Liver (tissue), 9 donors: Measurements from ENCODE around the gene TMEM175. TPM values are rescaled to one million over a fixed set of nuclear protein-coding genes. Genes with fewer than 3 reads are reported as not detected.

Source experiments
- DNase-seq: peaks from one replicate; pipeline ENCODE4 v3.0.0-alpha.2; 2017; ENCODE audit warnings: low spot score
- H3K27ac ChIP-seq, 2 donors: one replicate each; pipeline ENCODE4 v1.7.0; 2013; ENCODE audit warnings: inconsistent platforms in 2 of 2, low read length in 2 of 2, control low read depth in 1 of 2, low read depth in 1 of 2, mild to moderate bottlenecking in 1 of 2
- H3K27me3 ChIP-seq, 4 donors: one replicate each; pipeline versions ENCODE4 v1.6.1 to v1.7.0; 2013; ENCODE audit warnings: low read length in 3 of 4, inconsistent platforms in 1 of 4, mild to moderate bottlenecking in 1 of 4, moderate library complexity in 1 of 4; ENCODE audit not compliant: control insufficient read depth in 4 of 4, insufficient read depth in 4 of 4
- H3K36me3 ChIP-seq, 4 donors: one replicate each; pipeline versions ENCODE4 v1.6.1 to v1.7.0; 2013; ENCODE audit warnings: low read length in 3 of 4, mild to moderate bottlenecking in 3 of 4, low read depth in 1 of 4, moderate library complexity in 1 of 4; ENCODE audit not compliant: control insufficient read depth in 4 of 4, insufficient read depth in 3 of 4
- H3K4me1 ChIP-seq, 4 donors: one replicate each; pipeline versions ENCODE4 v1.6.1 to v1.7.0; 2013; ENCODE audit warnings: low read length in 3 of 4, mild to moderate bottlenecking in 3 of 4, moderate library complexity in 1 of 4; ENCODE audit not compliant: control insufficient read depth in 4 of 4, insufficient read depth in 4 of 4
- H3K4me3 ChIP-seq, 3 donors: one replicate each; pipeline versions ENCODE4 v1.6.1 to v1.7.0; 2013; ENCODE audit warnings: low read length in 3 of 3, control low read depth in 1 of 3, low read depth in 1 of 3, mild to moderate bottlenecking in 1 of 3
- H3K9ac ChIP-seq, 2 donors: one replicate each; pipeline ENCODE4 v1.7.0; 2013; ENCODE audit warnings: low read length in 2 of 2, mild to moderate bottlenecking in 2 of 2, moderate library complexity in 2 of 2, control low read depth in 1 of 2, low read depth in 1 of 2
- H3K9me3 ChIP-seq, 4 donors: one replicate each; pipeline versions ENCODE4 v1.6.1 to v1.7.0; 2013; ENCODE audit warnings: low read length in 3 of 4; ENCODE audit not compliant: control insufficient read depth in 4 of 4
- ATF3 ChIP-seq: IDR thresholded peaks from 2 replicates; pipeline ENCODE4 v1.6.1; 2016; ENCODE audit warnings: antibody characterized with exemption
- CTCF ChIP-seq: fragments of 150-350 bp; IDR thresholded peaks from 2 replicates; pipeline ENCODE4 v1.5.1; 2017; ENCODE audit warnings: improper control_type of control experiment, low read depth, low read length; ENCODE audit not compliant: missing input control
- EGR1 ChIP-seq, 2 donors: IDR thresholded peaks; 2 replicates each; pipeline ENCODE4 v1.6.1; 2016 to 2018; ENCODE audit warnings: antibody characterized with exemption in 2 of 2, low read depth in 2 of 2
- FOXA1 ChIP-seq: IDR thresholded peaks from 2 replicates; pipeline ENCODE4 v1.6.1; 2016; ENCODE audit warnings: antibody characterized with exemption
- FOXA2 ChIP-seq: IDR thresholded peaks from 2 replicates; pipeline ENCODE4 v1.6.1; 2016; ENCODE audit warnings: antibody characterized with exemption
- GABPA ChIP-seq, 2 donors: IDR thresholded peaks in 1 of 2; conservative IDR thresholded peaks in 1 of 2; 2 replicates each; pipeline ENCODE4 v1.6.1; 2016; ENCODE audit warnings: antibody characterized with exemption in 2 of 2, mild to moderate bottlenecking in 1 of 2, moderate library complexity in 1 of 2
- HNF4A ChIP-seq, 2 donors: conservative IDR thresholded peaks; 2 replicates each; pipeline ENCODE4 v1.6.1; 2016; ENCODE audit warnings: antibody characterized with exemption in 2 of 2, mild to moderate bottlenecking in 2 of 2
- HNF4G ChIP-seq: IDR thresholded peaks from 2 replicates; pipeline ENCODE4 v1.6.1; 2016; ENCODE audit warnings: antibody characterized with exemption
- JUND ChIP-seq, 2 donors: IDR thresholded peaks; 2 replicates each; pipeline ENCODE4 v1.6.1; 2016; ENCODE audit warnings: antibody characterized with exemption in 2 of 2
- MAX ChIP-seq: IDR thresholded peaks from 2 replicates; pipeline ENCODE4 v1.6.1; 2016; ENCODE audit warnings: antibody characterized with exemption
- NR2F2 ChIP-seq: IDR thresholded peaks from 2 replicates; pipeline ENCODE4 v1.6.1; 2016; ENCODE audit warnings: antibody characterized with exemption
- RAD21 ChIP-seq, 2 donors: IDR thresholded peaks; 2 replicates each; pipeline ENCODE4 v1.6.1; 2016; ENCODE audit warnings: antibody characterized with exemption in 2 of 2, mild to moderate bottlenecking in 2 of 2
- REST ChIP-seq: IDR thresholded peaks from 2 replicates; pipeline ENCODE4 v1.6.1; 2016; ENCODE audit warnings: antibody characterized with exemption, mild to moderate bottlenecking
- SP1 ChIP-seq: IDR thresholded peaks from 2 replicates; pipeline ENCODE4 v1.6.1; 2018; ENCODE audit warnings: antibody characterized with exemption, mild to moderate bottlenecking
- TAF1 ChIP-seq: conservative IDR thresholded peaks from 2 replicates; pipeline ENCODE4 v1.6.1; 2016; ENCODE audit warnings: antibody characterized with exemption, mild to moderate bottlenecking
- YY1 ChIP-seq: IDR thresholded peaks from 2 replicates; pipeline ENCODE4 v1.6.1; 2016; ENCODE audit warnings: antibody characterized with exemption, mild to moderate bottlenecking
- ZBTB33 ChIP-seq: IDR thresholded peaks from 2 replicates; pipeline ENCODE4 v1.6.1; 2016; ENCODE audit warnings: antibody characterized with exemption
- WGBS: extraction: QIAGEN DNeasy Blood & Tissue Kit; methylation state at CpG from one replicate; pipeline ENCODE4 v1.1.7; 2013; 5-methylcytosine and 5-hydroxymethylcytosine counted together
- polyA plus RNA-seq, 2 donors: library from polyadenylated mRNA; stranded (reverse) in 1 of 2; unstranded in 1 of 2; fragments of 200-250 nt in 1 of 2; fragments of >200 nt in 1 of 2; fragmentation: Nextera tagmentation in 1 of 2; extraction: Ambion mirVana in 1 of 2; gene quantifications; one replicate each; pipeline versions ENCODE4 v1.2.1 to v1.2.3, GENCODE V29; 2013 to 2015
- total RNA-seq, 2 donors: library from RNA; depleted of rRNA; stranded (reverse); fragments of >200 nt; gene quantifications; one replicate each; pipeline ENCODE4 v1.2.3, GENCODE V29; 2014
- donor health status: healthy.
- donor health status: healthy.
- donor health status: healthy.
- donor health status: healthy.
- donor health status: healthy.

The TMEM175 gene
- total and polyA plus RNA-seq, 4 donors: 18.6 to 26.3 (median 25.5) TPM

GRCh38 chr4:954211-955020 lies 22.2 kb downstream of the TMEM175 start:
- Histone ChIP-seq H3K27ac (no peak overlapping the region), H3K36me3 (peaks cover 0 to 24% (median 5%) of the 10 kb centered on the region in 4 donors), H3K4me1 (no peaks in the 10 kb centered on the region), H3K9ac (no peak overlapping the region), H3K9me3 (no peaks in the 10 kb centered on the region), H3K27me3 (no peaks in the 10 kb centered on the region), H3K4me3 (no peak overlapping the region)
- WGBS: 94% methylated on average over 17 of the region's 17 CpGs
- no peak for DNase-seq
- TF ChIP-seq TAF1: no peak
- TF ChIP-seq SP1: no peak
- no peak for TF ChIP-seq ATF3
- no peak for TF ChIP-seq CTCF
- TF ChIP-seq YY1: no peak
- no peak for TF ChIP-seq NR2F2
- TF ChIP-seq MAX: no peak
- no peak for TF ChIP-seq HNF4G
- no peak for TF ChIP-seq ZBTB33
- no peak for TF ChIP-seq JUND (IDR thresholded peaks at IDR 0.05)
- no peak for TF ChIP-seq RAD21 (IDR thresholded peaks at IDR 0.05)

GRCh38 chr4:955161-955921 lies 23.1 kb downstream of the TMEM175 start:
- DNase-seq: no peak
- Histone ChIP-seq H3K4me1 (no peaks in the 10 kb centered on the region), H3K4me3 (no peak overlapping the region), H3K36me3 (peaks cover 0 to 24% (median 5%) of the 10 kb centered on the region in 4 donors), H3K27me3 (no peaks in the 10 kb centered on the region), H3K27ac (no peak overlapping the region), H3K9ac (no peak overlapping the region), H3K9me3 (no peaks in the 10 kb centered on the region)
- TF ChIP-seq YY1 (no peak), SP1 (no peak), GABPA (IDR thresholded peaks at IDR 0.05 in 1 of 2, conservative IDR thresholded peaks at IDR 0.05 in 1 of 2) (no peak), CTCF (no peak), FOXA2 (no peak), NR2F2 (no peak), REST (no peak), HNF4A (conservative IDR thresholded peaks at IDR 0.05) (no peak), ZBTB33 (no peak), RAD21 (IDR thresholded peaks at IDR 0.05) (no peak), JUND (IDR thresholded peaks at IDR 0.05) (no peak), EGR1 (IDR thresholded peaks at IDR 0.05; ENCODE audit: low read depth in 2 of 2) (no peak), TAF1 (no peak), FOXA1 (no peak)
- 96% methylated on average over 33 of the region's 33 CpGs for WGBS
